MM.1S (cell line): ENCODE data around the gene LMOD3.

ENCODE experiments used
- DNase-seq: peaks from one replicate; pipeline ENCODE4 v3.0.0-alpha.2; 2015
- H2AFZ ChIP-seq: fragments of 300-600 bp; sonication (generic); 2 replicates; pipeline ENCODE4 v1.6.0; 2016; ENCODE audit warnings: antibody characterized with exemption, low read length
- H3F3A ChIP-seq: fragments of 300-600 bp; sonication (generic); 2 replicates; pipeline ENCODE4 v1.6.1; 2016; ENCODE audit warnings: mild to moderate bottlenecking, antibody characterized with exemption, low read length, moderate library complexity, mixed read lengths; ENCODE audit not compliant: insufficient read depth
- H3K27ac ChIP-seq: fragments of 300-600 bp; sonication (generic); 2 replicates; pipeline ENCODE4 v1.5.1; 2016; ENCODE audit warnings: mild to moderate bottlenecking, low read length
- H3K27me3 ChIP-seq: fragments of 300-600 bp; sonication (generic); replicated peaks from 2 replicates; pipeline ENCODE4 v1.6.0; 2016; ENCODE audit warnings: low read length; ENCODE audit not compliant: insufficient read depth
- H3K36me3 ChIP-seq: fragments of 300-600 bp; sonication (generic); replicated peaks from 2 replicates; pipeline ENCODE4 v1.6.1; 2016; ENCODE audit warnings: mild to moderate bottlenecking, low read length, mixed read lengths; ENCODE audit not compliant: insufficient read depth
- H3K4me1 ChIP-seq: fragments of 300-600 bp; sonication (generic); 2 replicates; pipeline ENCODE4 v1.6.1; 2016; ENCODE audit warnings: low read length, mixed read lengths
- H3K4me2 ChIP-seq: fragments of 300-600 bp; sonication (generic); 2 replicates; pipeline ENCODE4 v1.6.0; 2016; ENCODE audit warnings: low read depth, low read length
- H3K4me3 ChIP-seq: fragments of 300-600 bp; sonication (generic); 2 replicates; pipeline ENCODE4 v1.5.1; 2016; ENCODE audit warnings: low read length, mixed read lengths
- H3K79me2 ChIP-seq: fragments of 300-600 bp; sonication (generic); 2 replicates; pipeline ENCODE4 v1.6.1; 2016; ENCODE audit warnings: mixed run types, low read length, mixed read lengths
- H3K9ac ChIP-seq: fragments of 300-600 bp; sonication (generic); 2 replicates; pipeline ENCODE4 v1.6.1; 2016; ENCODE audit warnings: low read length, mixed read lengths
- H3K9me2 ChIP-seq: fragments of 300-600 bp; sonication (generic); replicated peaks from 2 replicates; pipeline ENCODE4 v1.6.1; 2016; ENCODE audit warnings: mild to moderate bottlenecking, low read length, mixed read lengths; ENCODE audit not compliant: insufficient read depth
- H3K9me3 ChIP-seq: fragments of 300-600 bp; sonication (generic); replicated peaks from 2 replicates; pipeline ENCODE4 v1.6.1; 2016; ENCODE audit warnings: mild to moderate bottlenecking, low read length, mixed read lengths; ENCODE audit not compliant: insufficient read depth
- H4K20me1 ChIP-seq: fragments of 300-600 bp; sonication (generic); 2 replicates; pipeline ENCODE4 v1.6.1; 2016; ENCODE audit warnings: mild to moderate bottlenecking, low read length, moderate library complexity, mixed read lengths; ENCODE audit not compliant: insufficient read depth
- CTCF ChIP-seq: fragments of 300-600 bp; sonication (generic); IDR thresholded peaks from 2 replicates; pipeline ENCODE4 v1.5.1; 2016; ENCODE audit warnings: antibody characterized with exemption, low read length, mixed read lengths
- EZH2 ChIP-seq: fragments of 300-600 bp; sonication (generic); optimal IDR thresholded peaks from 2 replicates; pipeline ENCODE3; 2017; ENCODE audit warnings: low read depth, mild to moderate bottlenecking, antibody characterized with exemption, low read length, mixed read lengths
- EZH2phosphoT487 ChIP-seq: fragments of 300-600 bp; sonication (generic); IDR thresholded peaks from 2 replicates; pipeline ENCODE4 v1.6.1; 2018; ENCODE audit warnings: antibody characterized with exemption, low read length

LMOD3 gene

GRCh38 chr3:69142090-69142489 is 19.7 kb upstream of the LMOD3 start:
- no peak for DNase-seq

GRCh38 chr3:69141313-69141712 is 18.9 kb upstream of the LMOD3 start:
- H2AFZ ChIP-seq = no peak overlapping the region

More at GRCh38 chr3:69142090-69142489, 19.7 kb upstream of the LMOD3 start:
- H3K36me3 ChIP-seq = no peaks in the 10 kb centered on the region
- no peaks in the 10 kb centered on the region for H4K20me1 ChIP-seq
- H3K9ac ChIP-seq = no peak overlapping the region
- H2AFZ ChIP-seq = no peak overlapping the region
- H3K27ac ChIP-seq = no peak overlapping the region
- no peaks in the 10 kb centered on the region for H3K9me3 ChIP-seq
- no peaks in the 10 kb centered on the region for H3K79me2 ChIP-seq
- H3K4me1 ChIP-seq = no peaks in the 10 kb centered on the region
- TF ChIP-seq EZH2phosphoT487 = no peak
- TF ChIP-seq EZH2 = no peak
- no peak for TF ChIP-seq CTCF
- no peaks in the 10 kb centered on the region for H3F3A ChIP-seq
- H3K4me3 ChIP-seq = no peak overlapping the region
- no peaks in the 10 kb centered on the region for H3K9me2 ChIP-seq
- H3K27me3 ChIP-seq = no peaks in the 10 kb centered on the region
- no peak overlapping the region for H3K4me2 ChIP-seq

GRCh38 chr3:69137412-69137811 is 15.0 kb upstream of the LMOD3 start:
- no peak overlapping the region for H3K9ac ChIP-seq
- no peaks in the 10 kb centered on the region for H3K9me3 ChIP-seq
- no peaks in the 10 kb centered on the region for H3K36me3 ChIP-seq
- TF ChIP-seq EZH2phosphoT487 = no peak
- no peak for TF ChIP-seq CTCF
- TF ChIP-seq EZH2 = no peak
- H3K27ac ChIP-seq = no peak overlapping the region
- H3K27me3 ChIP-seq = no peaks in the 10 kb centered on the region
- H3K4me2 ChIP-seq = no peak overlapping the region
- H3F3A ChIP-seq = no peaks in the 10 kb centered on the region
- H3K4me3 ChIP-seq = no peak overlapping the region
- no peak for DNase-seq
- H2AFZ ChIP-seq = no peak overlapping the region
- H3K9me2 ChIP-seq = no peaks in the 10 kb centered on the region
- no peaks in the 10 kb centered on the region for H3K4me1 ChIP-seq
- no peaks in the 10 kb centered on the region for H4K20me1 ChIP-seq
- no peaks in the 10 kb centered on the region for H3K79me2 ChIP-seq

More at GRCh38 chr3:69141313-69141712, 18.9 kb upstream of the LMOD3 start:
- Histone ChIP-seq H3K27me3 (no peaks in the 10 kb centered on the region), H3F3A (no peaks in the 10 kb centered on the region), H4K20me1 (no peaks in the 10 kb centered on the region), H3K36me3 (no peaks in the 10 kb centered on the region), H3K4me1 (no peaks in the 10 kb centered on the region), H3K9ac (no peak overlapping the region), H3K9me2 (no peaks in the 10 kb centered on the region), H3K27ac (no peak overlapping the region), H3K9me3 (no peaks in the 10 kb centered on the region), H3K4me3 (no peak overlapping the region), H3K79me2 (no peaks in the 10 kb centered on the region), H3K4me2 (no peak overlapping the region)
- no peak for DNase-seq
- no peak for TF ChIP-seq CTCF

GRCh38 chr3:69137005-69137404 is 14.6 kb upstream of the LMOD3 start:
- Histone ChIP-seq H3K4me2 (no peak overlapping the region), H2AFZ (no peak overlapping the region), H3K9ac (no peak overlapping the region), H3K4me3 (no peak overlapping the region), H3K4me1 (no peaks in the 10 kb centered on the region), H3K27me3 (no peaks in the 10 kb centered on the region), H3K36me3 (no peaks in the 10 kb centered on the region), H3K27ac (no peak overlapping the region), H3K79me2 (no peaks in the 10 kb centered on the region), H3K9me2 (no peaks in the 10 kb centered on the region), H3K9me3 (no peaks in the 10 kb centered on the region), H3F3A (no peaks in the 10 kb centered on the region), H4K20me1 (no peaks in the 10 kb centered on the region)
- no peak for TF ChIP-seq CTCF
- no peak for DNase-seq
